Measurements from ENCODE around the gene AAK1.

DNA sequence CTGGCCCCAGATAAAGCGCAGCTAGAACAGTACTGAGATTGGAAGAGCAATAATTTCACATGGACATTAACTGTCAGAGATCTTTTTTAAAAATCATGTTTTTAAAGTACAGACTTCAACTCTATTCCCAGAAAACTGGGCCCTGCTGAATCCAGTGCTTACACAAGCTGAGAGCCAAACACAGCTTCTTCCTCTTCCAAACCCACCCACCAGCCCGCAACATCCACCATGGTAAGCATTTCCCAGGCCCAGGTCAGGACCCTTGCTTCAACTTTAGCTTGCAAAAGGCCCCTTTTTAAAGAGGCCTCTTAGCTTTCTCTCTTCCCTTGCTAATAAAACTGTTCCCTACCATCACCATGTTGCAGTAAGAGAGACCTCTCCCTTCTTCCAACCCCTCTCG, 2.1 kb downstream of the AAK1 start:
- TF ChIP-seq, protein P1, sequence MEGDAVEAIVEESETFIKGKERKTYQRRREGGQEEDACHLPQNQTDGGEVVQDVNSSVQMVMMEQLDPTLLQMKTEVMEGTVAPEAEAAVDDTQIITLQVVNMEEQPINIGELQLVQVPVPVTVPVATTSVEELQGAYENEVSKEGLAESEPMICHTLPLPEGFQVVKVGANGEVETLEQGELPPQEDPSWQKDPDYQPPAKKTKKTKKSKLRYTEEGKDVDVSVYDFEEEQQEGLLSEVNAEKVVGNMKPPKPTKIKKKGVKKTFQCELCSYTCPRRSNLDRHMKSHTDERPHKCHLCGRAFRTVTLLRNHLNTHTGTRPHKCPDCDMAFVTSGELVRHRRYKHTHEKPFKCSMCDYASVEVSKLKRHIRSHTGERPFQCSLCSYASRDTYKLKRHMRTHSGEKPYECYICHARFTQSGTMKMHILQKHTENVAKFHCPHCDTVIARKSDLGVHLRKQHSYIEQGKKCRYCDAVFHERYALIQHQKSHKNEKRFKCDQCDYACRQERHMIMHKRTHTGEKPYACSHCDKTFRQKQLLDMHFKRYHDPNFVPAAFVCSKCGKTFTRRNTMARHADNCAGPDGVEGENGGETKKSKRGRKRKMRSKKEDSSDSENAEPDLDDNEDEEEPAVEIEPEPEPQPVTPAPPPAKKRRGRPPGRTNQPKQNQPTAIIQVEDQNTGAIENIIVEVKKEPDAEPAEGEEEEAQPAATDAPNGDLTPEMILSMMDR (IDR thresholded peaks at IDR 0.05): no peak
- no peak for TF ChIP-seq EZH2phosphoT487 (IDR thresholded peaks at IDR 0.05)

All from neural progenitor cell (in vitro differentiated cells).